GM19240 (cell line): ENCODE measurements around the gene CADM2.
"Not testable (repeated sequence)": the region's sequence is repeated elsewhere in the genome, so short reads cannot be mapped to it uniquely, and the experiment has no call there.

Experiments
- DNase-seq: peaks from one replicate; pipeline ENCODE4 v3.0.0; 2011; ENCODE audit warnings: low spot score; ENCODE audit not compliant: insufficient read length

Gene CADM2

DNA sequence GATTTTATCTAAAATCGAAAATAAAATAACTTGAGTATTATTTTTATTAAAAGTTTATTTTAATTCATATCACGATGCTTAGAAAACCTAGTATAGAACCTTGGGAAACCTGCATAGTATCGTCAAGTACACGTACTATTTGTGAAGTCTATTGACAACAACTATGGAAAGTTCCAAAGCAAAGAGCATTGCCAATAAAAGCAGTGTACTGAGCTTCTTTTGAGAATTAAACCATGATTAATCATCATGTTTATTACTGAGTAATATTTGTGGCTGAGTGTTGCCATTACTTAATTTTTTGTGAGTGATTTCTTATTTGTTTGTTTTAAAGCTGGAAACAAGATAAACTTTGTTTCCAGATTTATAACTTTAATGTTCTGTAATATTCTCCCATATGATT lies 674.1 kb downstream of the CADM2 start:
- no peak for DNase-seq

DNA sequence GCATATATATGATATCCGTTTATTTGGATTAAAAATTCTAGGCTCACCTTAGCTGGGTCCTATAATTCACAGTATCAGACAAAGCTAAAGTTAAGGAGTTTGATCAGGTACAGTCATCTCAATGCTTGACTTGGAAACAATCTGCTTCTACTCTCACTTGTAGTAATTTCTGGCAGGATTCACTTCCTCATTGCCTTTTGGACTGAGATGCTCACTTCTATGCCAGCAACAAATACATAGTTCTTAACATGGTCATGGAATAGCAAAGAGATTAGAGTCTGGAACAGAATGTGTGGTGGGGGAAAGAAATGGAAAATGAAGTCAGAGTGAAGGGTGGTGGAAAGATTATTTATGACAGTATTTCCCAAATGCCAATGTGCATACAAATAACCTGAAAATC lies 693.6 kb downstream of the CADM2 start:
- no peak for DNase-seq

DNA sequence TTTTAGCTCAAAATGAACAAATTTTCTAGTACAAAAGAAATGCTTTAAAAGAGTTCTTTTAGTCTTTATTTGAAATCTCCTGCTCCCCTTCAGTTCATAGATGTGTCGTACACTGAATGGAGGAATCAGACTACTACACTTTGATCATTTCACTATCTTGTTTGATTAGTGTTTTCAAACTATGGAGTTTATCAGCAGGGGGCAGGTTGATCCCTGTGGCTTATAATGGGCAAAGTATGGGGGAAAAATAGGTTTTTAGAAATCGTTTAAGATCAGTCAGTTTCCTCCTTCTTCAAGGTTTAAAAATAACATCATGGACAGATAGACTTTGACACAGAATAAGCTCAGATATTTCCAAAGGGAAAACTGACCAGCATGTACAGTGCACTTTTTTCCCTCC lies 701.7 kb downstream of the CADM2 start:
- no peak for DNase-seq

DNA sequence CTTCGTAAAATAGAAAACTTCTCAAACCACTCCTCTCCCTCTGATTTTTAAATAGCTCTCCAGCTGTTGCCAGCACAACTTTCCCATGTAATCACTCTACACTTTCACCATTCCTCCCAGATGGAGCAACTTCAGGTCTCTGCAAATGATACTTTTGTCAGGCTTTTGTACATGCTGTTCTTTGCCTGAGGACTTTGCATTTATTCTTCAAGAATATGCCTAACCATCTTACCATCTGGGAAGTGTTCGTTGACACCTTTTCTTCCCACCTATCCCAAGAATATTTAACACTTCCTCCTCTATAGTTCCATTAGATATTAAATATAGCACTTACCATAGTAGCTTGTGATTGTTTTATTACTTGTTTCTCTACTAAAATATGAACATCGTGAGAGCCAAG lies 703.7 kb downstream of the CADM2 start:
- DNase-seq: no peak

DNA sequence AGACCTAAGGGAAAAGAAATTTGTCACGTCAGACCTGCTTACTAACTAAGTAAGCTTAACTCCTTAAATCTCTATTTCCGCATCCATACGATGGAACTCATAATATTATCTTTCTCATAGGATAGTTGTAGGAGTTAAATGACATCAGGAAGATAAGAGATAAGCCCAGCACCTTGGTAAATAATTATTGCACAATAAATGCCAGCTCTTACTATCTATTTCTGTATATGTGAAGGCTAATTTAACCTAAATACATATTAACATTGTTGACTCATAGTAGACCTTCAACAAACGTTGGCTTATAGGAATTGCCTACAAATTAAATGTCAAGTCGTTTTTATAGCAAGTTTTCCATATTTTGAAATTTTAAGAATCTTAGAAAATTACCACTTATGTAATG lies 709.0 kb downstream of the CADM2 start:
- DNase-seq: no peak

DNA sequence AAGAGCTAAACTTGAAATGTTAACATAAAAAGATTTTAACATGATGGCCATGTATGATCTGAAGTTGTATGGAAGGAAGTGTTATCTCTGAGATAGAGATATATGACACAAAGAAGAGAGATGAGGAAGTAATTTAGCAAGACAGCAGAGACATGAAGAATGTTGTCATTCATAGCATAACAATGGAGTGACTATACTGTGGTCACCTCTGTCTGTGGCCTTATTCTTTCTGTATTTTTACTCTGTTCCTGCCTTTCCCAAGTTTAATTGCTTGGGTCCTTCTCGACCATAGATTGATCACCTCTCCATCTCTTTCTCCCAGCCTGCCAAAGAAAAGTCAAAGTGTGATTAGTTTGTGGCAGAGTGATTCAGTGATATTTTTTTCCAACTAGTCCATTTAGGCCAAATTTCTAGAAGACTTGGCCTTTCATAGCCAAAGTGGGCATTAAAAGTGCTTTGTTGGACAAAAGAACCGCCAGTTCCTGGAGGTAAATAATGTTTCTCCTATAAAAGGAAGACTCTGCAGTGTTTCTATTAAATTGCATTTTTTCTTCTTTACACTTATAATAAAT lies 711.9 kb downstream of the CADM2 start:
- DNase-seq: no peak

DNA sequence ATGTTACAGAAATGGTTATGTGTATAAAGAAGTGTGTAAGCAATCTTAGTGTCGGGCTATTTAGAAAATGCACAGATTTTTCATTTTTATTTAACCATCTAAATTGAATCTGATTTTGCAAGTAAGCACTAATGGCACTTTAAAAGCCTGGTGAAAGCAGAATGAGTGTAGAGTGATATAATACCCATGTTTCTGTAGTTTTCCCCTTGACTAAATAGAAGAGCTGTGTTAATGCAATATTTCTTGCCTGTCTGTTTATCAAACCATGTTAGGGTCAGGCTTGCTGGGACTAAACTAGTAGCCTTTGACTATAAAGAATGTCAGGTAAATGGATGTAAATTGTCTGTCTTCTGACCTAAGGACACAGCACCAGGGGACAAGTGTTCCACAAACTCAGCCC lies 714.0 kb downstream of the CADM2 start:
- no peak for DNase-seq

DNA sequence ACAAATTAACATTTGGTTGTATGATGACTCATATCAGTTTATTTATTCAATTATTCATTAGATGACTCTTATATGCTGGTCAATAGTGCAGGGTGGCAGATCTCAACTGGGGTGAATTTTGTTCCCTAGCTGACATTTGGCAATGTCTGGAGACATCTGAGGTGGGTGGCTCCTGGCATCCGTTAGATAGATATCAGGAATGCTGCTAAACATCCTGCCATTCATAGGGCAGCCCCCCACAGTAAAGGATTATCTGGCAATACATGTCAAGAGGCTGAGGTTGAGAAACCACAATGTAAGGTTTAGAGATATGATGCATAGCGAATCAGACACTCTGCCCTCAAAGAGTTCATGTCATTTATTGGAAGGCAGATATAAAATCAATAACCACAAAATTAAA lies 719.9 kb downstream of the CADM2 start:
- DNase-seq: no peak

DNA sequence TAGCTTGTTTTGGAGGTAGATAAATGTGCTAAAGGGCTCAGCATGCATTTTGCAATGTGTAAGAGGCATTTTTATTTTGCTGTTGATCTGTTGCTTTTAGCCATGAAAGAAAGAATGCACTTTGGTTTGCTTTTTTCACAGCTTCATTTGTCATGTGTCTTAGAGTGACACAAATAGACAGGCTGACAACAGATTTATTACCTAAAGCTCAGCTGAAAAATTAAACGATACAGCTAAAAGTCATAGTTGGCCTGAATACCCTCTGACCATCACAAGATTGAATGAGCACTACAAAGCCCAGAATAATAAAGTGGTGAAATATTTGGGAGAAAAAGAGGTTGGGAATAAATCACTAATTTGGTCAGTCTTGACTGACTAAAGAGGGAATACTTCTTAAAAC lies 723.1 kb downstream of the CADM2 start:
- no peak for DNase-seq

DNA sequence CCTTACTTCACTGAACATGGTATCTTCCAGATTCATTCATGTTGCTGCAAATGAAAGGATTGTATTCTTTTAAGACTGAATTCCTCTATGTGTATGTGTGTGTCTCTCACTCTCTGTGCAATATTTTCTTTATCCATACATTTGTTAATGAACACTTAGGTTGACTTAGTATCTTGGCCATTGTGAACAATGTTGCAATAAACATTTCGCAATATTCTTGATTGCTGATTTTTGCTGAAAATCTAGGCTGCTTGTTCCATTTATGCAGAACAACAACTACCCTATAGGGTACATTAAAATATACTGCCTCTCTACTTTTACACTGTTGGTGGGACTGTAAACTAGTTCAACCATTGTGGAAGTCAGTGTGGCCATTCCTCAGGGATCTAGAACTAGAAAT lies 732.4 kb downstream of the CADM2 start:
- no peak for DNase-seq

DNA sequence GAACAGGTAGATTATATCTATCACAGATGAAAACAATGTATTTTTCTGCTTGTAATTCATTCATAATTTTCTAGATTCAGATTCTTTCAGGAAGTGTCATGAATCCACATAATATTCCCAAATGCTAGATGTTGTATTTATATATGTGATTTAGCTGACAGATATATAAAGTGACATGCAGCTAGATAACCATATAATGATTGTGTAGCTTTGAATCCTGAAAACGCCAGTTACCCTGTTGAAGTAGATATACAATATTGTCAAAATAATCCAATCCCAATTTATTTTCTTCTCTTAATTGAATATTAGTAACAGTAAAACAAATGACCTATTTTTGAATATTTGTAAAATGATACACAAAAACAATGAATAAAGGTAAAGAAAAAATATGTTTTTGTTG lies 738.4 kb downstream of the CADM2 start:
- no peak for DNase-seq

DNA sequence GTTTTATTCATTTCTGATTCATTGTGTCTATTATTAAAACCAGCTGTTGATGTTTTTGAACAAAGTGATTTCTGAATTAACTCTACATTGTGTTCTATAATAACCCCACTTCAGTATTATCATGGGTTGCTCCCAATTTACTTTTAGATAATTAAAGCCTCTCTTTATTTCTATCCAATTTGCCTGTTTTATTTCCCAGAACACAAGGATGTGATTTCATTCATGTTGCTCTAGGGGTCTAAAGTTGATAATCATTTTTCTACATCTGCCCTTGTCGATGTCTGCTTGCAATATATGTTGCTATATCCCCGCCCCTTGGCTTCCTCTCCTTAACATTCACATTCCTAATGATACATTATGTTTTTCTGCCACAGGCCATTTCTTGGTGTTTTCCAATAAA lies 747.3 kb downstream of the CADM2 start:
- DNase-seq: no peak

DNA sequence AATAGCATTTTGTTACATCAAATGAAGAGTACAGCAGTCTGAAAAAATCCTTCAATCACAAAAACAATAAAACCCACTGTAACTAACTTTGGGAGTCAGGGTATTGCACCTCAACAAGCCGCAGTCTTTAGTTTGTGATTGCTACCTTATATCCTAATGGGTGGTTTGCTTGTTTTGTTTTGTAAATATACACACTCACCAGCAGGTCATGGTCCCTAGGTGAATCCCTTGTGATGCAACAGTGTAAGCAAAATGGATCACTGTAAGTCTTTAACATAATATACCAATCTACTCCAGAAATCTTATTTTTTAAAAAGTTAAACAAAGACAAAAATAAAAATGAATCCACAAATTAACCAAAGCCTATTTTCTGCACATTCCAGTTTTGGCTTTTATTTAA lies 749.5 kb downstream of the CADM2 start:
- DNase-seq: not testable (repeated sequence)

DNA sequence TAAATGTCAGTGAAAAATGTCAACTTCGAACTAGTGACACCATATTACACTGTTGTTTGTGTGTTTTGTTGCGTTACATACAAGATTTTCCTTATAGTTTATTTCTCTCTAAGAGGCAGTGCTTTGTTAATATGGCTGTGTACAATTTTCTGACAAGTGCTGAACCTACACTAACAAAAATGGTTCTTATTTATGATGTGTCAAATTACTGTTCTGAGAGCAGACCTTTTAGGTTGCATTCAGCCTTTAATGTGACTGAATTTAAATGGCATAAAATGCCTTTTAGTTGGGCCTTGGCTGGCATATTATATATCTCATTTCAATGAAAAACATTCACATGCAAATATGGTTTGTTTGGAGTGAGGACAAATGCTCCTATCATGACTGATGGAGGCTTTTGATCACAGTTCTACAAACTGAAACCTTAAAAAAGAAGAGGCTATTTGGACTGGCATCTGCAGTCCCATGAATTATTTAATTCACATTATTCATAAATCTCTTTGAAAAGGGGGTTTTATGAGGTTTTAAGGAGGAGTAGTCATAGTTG lies 750.6 kb downstream of the CADM2 start:
- no peak for DNase-seq

DNA sequence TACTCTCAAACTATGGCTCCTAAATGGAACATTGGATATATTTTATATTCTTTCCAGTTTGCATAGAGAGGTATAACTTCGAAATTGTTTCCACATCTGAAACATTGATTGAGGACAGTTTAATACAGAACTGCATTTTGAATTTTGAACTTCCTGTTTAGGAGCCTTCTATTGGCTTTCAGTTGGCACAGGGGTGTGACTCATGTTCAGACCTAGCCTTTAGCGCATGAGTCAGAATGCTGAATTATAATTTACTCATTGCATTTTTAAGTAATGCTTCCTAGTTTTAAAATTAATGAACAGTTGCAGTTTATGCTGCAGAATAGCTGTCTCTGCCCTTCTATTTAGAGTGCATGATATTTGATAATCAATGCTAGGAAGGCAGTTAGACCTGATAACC lies 751.7 kb downstream of the CADM2 start:
- no peak for DNase-seq

DNA sequence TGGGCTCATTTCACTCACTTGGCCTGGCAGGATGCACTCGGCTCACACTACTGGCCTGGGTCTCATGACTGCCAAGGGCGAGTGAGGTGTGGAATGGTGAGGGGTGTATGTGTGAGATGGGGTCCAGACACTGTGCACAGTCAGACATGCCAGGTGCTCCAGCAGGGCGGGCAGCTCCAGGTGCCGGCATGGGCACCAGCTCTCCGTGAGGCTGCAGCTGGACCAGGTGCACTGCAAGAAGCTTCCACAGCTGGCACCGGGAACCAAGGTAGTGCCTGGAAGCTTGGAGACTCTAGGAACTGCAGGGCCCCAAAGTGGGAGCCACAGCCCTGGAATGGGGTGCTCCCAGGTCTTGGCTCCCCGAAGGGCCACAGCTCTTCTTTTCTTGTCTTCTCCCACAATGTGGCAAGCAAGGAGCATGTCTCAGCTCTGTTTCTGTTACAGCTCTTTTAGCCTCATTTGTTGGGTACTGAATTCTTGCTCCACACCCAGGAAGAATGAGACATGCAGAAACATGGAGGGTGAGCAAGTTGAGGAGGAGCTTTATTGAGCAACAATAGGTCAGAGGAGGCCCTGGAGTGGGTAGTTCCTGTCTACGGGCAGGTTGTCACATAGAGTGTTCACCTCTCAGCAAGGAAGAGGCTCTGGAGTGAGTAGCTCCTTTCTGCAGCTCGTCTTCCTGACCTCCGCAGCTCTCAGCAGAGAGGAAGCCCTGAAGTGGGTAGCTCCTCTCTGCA lies 762.8 kb downstream of the CADM2 start:
- no peak for DNase-seq

DNA sequence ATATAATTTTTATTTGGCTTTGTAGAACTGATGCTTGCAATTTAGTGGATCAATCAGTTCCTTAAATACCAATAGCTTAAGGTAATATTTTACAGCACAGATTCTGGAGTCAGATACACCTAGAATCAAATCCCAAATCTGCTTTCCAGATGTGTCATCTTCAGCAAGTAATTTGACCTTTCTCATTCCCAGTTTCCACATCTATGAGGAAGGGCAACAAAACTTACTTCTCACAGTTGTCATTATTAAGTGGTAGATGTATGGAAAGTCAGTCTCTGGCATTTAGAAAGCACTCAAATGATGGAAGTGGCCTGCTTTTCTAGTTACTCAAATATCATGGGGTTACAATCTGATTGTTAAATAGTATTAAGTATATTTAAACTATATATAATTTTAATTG lies 767.0 kb downstream of the CADM2 start:
- DNase-seq: no peak

DNA sequence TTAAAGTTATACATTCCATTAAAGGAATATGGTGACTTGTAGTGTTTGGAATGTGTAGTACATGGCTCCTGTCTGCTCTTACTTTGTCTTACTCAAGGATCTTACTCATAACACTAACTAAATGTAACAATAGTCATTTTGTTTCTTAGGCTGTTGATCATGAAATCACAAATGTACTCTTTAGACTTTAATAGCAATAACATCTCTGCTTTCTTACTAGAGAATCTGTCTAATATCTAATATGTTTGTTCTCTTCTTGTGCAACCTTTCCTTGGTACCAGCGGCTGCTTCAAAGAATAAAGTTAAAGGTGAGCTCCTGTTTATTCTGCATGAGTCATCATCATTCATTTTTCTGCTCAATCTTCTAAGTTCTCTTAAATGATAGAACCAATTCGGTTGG lies 767.5 kb downstream of the CADM2 start:
- no peak for DNase-seq

DNA sequence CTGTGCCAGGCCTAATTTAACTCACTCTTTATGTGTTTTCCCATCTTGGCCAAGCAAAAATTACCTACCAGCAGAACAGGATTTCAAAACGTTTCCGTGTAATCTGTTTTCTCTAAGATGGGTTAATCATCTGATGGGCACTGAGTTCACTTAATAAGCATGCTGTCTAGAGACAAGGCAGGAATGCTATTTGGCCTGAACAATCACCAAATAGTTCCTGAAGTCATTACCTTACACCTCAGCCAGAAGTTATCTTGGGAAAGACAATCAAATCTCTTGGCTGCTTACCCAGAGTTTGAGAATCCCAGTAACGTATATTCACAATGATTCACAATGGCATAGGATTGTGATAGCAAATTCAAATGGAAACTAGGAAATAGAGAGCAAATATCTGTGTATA lies 779.1 kb downstream of the CADM2 start:
- no peak for DNase-seq

DNA sequence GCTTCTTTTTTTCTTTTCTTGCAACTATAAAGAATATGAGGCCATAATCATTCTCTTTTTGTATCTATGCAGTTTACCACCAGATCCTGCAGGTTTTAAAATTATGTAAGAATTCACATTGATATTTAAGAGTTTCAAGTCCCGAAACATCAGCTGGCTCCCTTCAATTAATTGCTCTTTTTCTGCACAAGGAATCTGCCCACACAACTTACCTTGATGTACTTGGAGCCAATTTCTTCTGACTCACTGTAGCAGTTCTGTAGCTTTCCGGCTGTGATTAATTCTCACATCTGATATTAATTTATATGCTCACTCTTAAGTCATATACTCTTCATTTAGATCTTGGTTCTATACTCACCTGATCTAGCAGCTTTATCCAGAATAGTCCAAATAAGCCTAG lies 781.8 kb downstream of the CADM2 start:
- DNase-seq: no peak

DNA sequence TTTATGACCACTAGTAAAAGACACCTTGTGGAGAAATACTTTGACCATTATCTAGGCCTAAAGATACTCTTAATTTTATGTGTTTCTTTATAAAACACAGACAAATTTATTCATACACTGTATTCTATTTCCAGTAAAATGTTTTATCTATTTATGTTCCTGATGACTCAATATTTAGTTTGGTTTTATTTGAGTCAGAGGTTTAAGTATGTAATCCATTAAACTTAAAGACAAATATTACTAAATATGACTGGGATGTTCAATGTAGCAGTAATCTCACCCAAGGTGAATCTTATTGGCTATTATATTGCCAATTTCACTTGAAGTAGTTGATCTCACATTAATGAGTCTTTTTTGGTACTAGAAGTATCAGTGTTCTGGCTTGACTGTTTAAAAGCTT lies 799.7 kb downstream of the CADM2 start:
- DNase-seq: no peak

DNA sequence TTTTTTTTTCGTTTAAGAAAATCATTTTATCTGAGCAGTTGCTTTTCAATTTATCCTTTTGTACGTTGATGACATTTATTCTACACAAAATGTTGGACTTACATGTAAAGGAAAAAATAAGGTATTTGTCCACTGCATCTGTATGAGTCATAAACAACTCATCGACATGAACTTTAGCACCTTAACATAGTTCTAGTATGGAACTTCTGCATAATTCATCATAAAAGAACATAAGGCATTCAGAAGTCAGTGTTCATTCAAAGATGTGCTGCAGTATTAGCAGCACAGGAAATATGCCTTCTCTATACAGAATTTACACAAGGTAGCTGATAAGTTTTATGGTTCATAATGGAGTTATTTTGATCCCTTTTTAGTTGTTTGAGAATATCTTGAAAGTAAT lies 801.6 kb downstream of the CADM2 start:
- DNase-seq: no peak

DNA sequence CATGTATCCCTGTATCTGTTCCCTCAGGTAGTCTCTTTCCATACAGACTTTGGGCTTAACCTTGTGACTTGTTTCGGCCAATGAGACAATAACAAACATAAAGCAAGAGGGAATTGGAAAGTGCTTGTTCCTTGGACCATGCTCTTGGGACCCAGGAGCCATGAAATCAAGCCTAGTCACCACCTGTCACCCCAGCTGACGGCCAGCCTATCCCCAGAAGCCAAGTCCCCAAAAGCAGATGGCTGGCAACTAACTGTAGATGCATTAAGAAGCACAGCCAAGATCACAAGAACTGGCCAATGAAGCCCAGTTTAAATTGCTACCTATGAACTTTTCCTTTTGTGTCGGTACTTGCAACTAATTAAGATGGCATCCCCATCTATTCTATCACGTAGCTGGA lies 822.0 kb downstream of the CADM2 start:
- no peak for DNase-seq
